K562 (cell line): Measurements from ENCODE around the gene MAMDC4. TPM values are rescaled to one million over a fixed set of nuclear protein-coding genes. Genes with fewer than 3 reads are reported as not detected.

Experiments used
- polyA plus RNA-seq, 8 experiments: library from polyadenylated mRNA; depleted of rRNA in 4 of 8; stranded (reverse) in 5 of 8; unstranded in 3 of 8; fragments of >200 nt; fragmentation: Nextera tagmentation in 2 of 8; fragmentation: Illumina TruSeq in 1 of 8; extraction: Ambion mirVana in 2 of 8; extraction: Trizol in 1 of 8; gene quantifications; 2 replicates each; pipeline versions ENCODE4 v1.2.1 to v1.2.3, GENCODE V29; 2011 to 2014; ENCODE audit warnings: inconsistent platforms in 1 of 8, missing spikeins in 1 of 8
- total RNA-seq, 7 experiments: library from RNA; depleted of rRNA in 6 of 7; stranded (reverse); fragments of >200 nt in 6 of 7; fragmentation: Illumina TruSeq in 2 of 7; extraction: Trizol in 2 of 7; gene quantifications; 2 replicates each; pipeline versions ENCODE4 v1.2.1 to v1.2.3, GENCODE V29; 2011 to 2021; ENCODE audit warnings: low replicate concordance in 1 of 7
- TF ChIP-seq, protein P1 (sequence below), 2 experiments: fragments of 450-650 bp; formaldehyde crosslinking in 1 of 2; IDR thresholded peaks; 2 replicates each; pipeline versions ENCODE4 v1.4.0 to v1.6.1; 2014 to 2020; ENCODE audit warnings: mild to moderate bottlenecking in 2 of 2, borderline replicate concordance in 1 of 2, low read depth in 1 of 2

MAMDC4 gene
- total and polyA plus RNA-seq, 9 of the 15 experiments (the other 6 are each of a cell fraction or from before 2014, with no cell fraction given), result 0.03 to 10.8 (median 1.5) TPM

DNA sequence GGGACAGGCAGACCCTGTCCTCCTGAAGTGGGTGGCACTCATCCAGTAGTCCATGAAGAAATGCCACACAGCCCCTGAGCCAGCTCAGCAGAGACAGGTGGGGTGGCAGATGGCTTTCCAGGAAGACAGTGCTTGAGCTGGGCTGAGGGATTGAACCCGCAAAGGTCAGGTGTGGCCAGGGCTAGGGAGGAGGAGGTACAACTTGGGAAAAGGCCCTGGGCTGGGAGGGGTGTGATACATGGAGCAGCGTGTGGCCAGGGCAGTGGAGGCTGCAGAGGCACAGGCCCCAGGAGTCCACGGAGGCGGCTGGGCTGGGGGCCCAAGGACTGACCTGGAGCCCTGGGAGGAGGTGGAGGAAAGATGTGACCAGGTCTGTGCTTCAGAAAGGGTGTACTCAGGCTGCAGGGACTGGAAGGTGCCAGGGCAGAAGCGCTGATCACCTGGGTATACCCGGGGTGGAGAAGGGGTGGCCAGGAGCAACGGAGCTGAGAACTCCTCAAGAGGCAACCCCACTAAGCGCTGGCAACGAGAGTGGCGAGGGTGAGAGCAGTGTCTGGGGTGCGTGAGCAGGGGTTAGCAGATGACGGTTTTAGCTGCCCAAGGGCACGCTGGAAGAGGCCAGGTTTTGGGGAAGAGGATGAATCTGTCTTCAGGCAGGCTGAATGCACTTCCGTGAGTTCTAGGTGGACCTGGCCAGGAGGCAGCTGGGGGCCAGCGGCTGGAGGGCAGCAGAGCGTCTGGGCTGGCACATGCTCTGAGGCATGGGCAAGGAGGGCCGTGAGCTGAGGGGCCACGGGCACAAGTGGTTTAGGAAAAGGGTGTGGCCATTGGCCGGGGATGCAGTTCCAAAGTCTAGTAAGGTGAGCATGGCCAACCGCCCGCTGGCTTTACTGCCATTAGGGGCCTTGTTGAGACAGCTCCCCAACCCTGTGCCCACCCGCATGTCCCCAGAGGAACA lies 48.3 kb upstream of the MAMDC4 start (continued):
- TF ChIP-seq, protein P1, sequence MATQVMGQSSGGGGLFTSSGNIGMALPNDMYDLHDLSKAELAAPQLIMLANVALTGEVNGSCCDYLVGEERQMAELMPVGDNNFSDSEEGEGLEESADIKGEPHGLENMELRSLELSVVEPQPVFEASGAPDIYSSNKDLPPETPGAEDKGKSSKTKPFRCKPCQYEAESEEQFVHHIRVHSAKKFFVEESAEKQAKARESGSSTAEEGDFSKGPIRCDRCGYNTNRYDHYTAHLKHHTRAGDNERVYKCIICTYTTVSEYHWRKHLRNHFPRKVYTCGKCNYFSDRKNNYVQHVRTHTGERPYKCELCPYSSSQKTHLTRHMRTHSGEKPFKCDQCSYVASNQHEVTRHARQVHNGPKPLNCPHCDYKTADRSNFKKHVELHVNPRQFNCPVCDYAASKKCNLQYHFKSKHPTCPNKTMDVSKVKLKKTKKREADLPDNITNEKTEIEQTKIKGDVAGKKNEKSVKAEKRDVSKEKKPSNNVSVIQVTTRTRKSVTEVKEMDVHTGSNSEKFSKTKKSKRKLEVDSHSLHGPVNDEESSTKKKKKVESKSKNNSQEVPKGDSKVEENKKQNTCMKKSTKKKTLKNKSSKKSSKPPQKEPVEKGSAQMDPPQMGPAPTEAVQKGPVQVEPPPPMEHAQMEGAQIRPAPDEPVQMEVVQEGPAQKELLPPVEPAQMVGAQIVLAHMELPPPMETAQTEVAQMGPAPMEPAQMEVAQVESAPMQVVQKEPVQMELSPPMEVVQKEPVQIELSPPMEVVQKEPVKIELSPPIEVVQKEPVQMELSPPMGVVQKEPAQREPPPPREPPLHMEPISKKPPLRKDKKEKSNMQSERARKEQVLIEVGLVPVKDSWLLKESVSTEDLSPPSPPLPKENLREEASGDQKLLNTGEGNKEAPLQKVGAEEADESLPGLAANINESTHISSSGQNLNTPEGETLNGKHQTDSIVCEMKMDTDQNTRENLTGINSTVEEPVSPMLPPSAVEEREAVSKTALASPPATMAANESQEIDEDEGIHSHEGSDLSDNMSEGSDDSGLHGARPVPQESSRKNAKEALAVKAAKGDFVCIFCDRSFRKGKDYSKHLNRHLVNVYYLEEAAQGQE (IDR thresholded peaks at IDR 0.05; ENCODE audit: borderline replicate concordance), result no peak
- TF ChIP-seq, protein P1 (CRISPR knock-in tag; IDR thresholded peaks at IDR 0.05; ENCODE audit: low read depth), result no peak
- TF ChIP-seq, all 486 proteins: peak for 2
